ENCODE results near the gene FER1L5. TPM values are rescaled to one million over a fixed set of nuclear protein-coding genes. Genes with fewer than 3 reads are reported as not detected.

Gene FER1L5
- total and polyA plus RNA-seq, 2 donors (not counting 3 experiments of a cell fraction or from before 2014, with no cell fraction given), result not detected

- Histone ChIP-seq H3K4me3 (replicated peaks in 1 of 3; ENCODE audit: insufficient read depth in 1 of 3, low read depth in 1 of 3, low read length in 3 of 3) (no peak overlapping the region), H3K9ac (replicated peaks; ENCODE audit: extremely low read depth, insufficient read depth, low read length) (no peak overlapping the region), H3K27ac (ENCODE audit: insufficient read depth, low read depth, low read length) (no peak overlapping the region), H3K9me3 (replicated peaks; ENCODE audit: control insufficient read depth, insufficient read depth, low read length) (no peaks in the 10 kb centered on the region), H4K20me1 (replicated peaks; ENCODE audit: control insufficient read depth, extremely low read depth, insufficient read depth, low read length) (no peaks in the 10 kb centered on the region), H3K36me3 (ENCODE audit: control insufficient read depth in 2 of 2, extremely low read depth in 1 of 2, insufficient read depth in 2 of 2, low read length in 2 of 2) (peaks cover 0 to 4% of the 10 kb centered on the region in 2 experiments), H3K4me2 (ENCODE audit: insufficient read depth, low read length) (no peak overlapping the region), H3K79me2 (ENCODE audit: control insufficient read depth, insufficient read depth, low read length) (no peaks in the 10 kb centered on the region), H3K4me1 (ENCODE audit: control insufficient read depth, extremely low read depth, insufficient read depth, low read length) (no peaks in the 10 kb centered on the region), H2AFZ (ENCODE audit: low read depth, low read length) (no peak overlapping the region), H3K27me3 (ENCODE audit: control insufficient read depth in 2 of 2, insufficient read depth in 2 of 2, low read length in 2 of 2) (no peaks in the 10 kb centered on the region), H3K9me1 (replicated peaks; ENCODE audit: control insufficient read depth, extremely low read depth, insufficient read depth, low read length) (no peaks in the 10 kb centered on the region)
- CTCF ChIA-PET, result interaction anchor here (0.6 kb wide), 1 partner anchor 193 kb away, joined by 3 read pairs; no protein-coding TSS in a partner anchor
- dilution Hi-C loops (cut with MboI; ENCODE audit: extremely low pct_ligation_motif_present, low sequenced_read_pairs) (no loop called here), intact Hi-C loops (cut with micrococcal nuclease) (no loop called here)
- no TSS peak for BruUV-seq (replicated peaks)
- POLR2A ChIA-PET, result no interaction called here
- TF ChIP-seq MYC (IDR thresholded peaks at IDR 0.05; ENCODE audit: low read depth, low read length) (no peak), CTCF (IDR thresholded peaks at IDR 0.05; ENCODE audit: extremely low read depth in 1 of 2, insufficient read depth in 1 of 2, low read depth in 1 of 2, low read length in 2 of 2) (no peak), POLR2A (IDR thresholded peaks at IDR 0.05; ENCODE audit: low read depth, low read length) (no peak), MAX (IDR thresholded peaks at IDR 0.05; ENCODE audit: insufficient read depth, insufficient read length) (no peak), GATA2 (IDR thresholded peaks at IDR 0.05; ENCODE audit: insufficient read depth, insufficient read length, low read depth, low read length) (no peak), FOS (IDR thresholded peaks at IDR 0.05; ENCODE audit: borderline replicate concordance, insufficient read depth, low read length) (no peak), POLR2AphosphoS5 (IDR thresholded peaks at IDR 0.05; ENCODE audit: insufficient read depth, low read depth, low read length) (no peak), EZH2 (IDR thresholded peaks at IDR 0.05; ENCODE audit: borderline replicate concordance, low read depth, low read length, severe bottlenecking) (no peak), JUN (IDR thresholded peaks at IDR 0.05; ENCODE audit: borderline replicate concordance, insufficient read depth, insufficient read length, low read depth) (no peak)
- DNase-seq (ENCODE audit: low read depth, low spot score), result no peak
- no peak for FAIRE-seq
These were observed 73.8 kb downstream of the FER1L5 start for GRCh38 chr2:96716388-96716787.

All from endothelial cell of umbilical vein (primary cell).